Ovary (tissue), 9 donors: ENCODE data around the gene TTC23. TPM values are rescaled to one million over a fixed set of nuclear protein-coding genes. Genes with fewer than 3 reads are reported as not detected.

Experiments used
- DNase-seq, 5 donors: peaks; one replicate each; pipeline ENCODE4 v3.0.0-alpha.2; 2019 to 2020
- H3K27ac ChIP-seq, 2 donors: fragments of 200-600 bp; one replicate each; pipeline versions ENCODE4 v1.5.1 to v1.8.0; 2019 to 2022
- H3K27me3 ChIP-seq: fragments of 200-600 bp; one replicate; pipeline ENCODE4 v1.8.0; 2022
- H3K36me3 ChIP-seq: fragments of 200-600 bp; sonication (generic); one replicate; pipeline ENCODE4 v1.5.1; 2019
- H3K4me1 ChIP-seq: one replicate; pipeline ENCODE4 v1.8.1; 2013; ENCODE audit warnings: mild to moderate bottlenecking, moderate library complexity; ENCODE audit not compliant: insufficient read depth
- H3K4me3 ChIP-seq: fragments of 200-600 bp; sonication (generic); one replicate; pipeline ENCODE4 v1.5.1; 2017
- H3K9me3 ChIP-seq, 2 donors: fragments of 200-600 bp in 1 of 2; sonication (generic) in 1 of 2; one replicate each; pipeline versions ENCODE4 v1.5.1 to v1.8.1; 2013 to 2019; ENCODE audit warnings: mild to moderate bottlenecking in 1 of 2, moderate library complexity in 1 of 2
- CTCF ChIP-seq, 3 donors: fragments of 450-650 bp in 2 of 3; fragments of 200-600 bp in 1 of 3; IDR thresholded peaks; one replicate each; pipeline versions ENCODE4 v1.5.1 to v1.8.0; 2016 to 2022; ENCODE audit warnings: antibody characterized with exemption in 3 of 3, mild to moderate bottlenecking in 1 of 3
- EP300 ChIP-seq: sonication (generic); formaldehyde crosslinking; IDR thresholded peaks from one replicate; pipeline ENCODE4 v1.6.1; 2017; ENCODE audit warnings: antibody characterized with exemption
- POLR2A ChIP-seq: fragments of 450-650 bp; IDR thresholded peaks from one replicate; pipeline ENCODE4 v1.6.1; 2017; ENCODE audit warnings: antibody characterized with exemption, mild to moderate bottlenecking, moderate library complexity
- WGBS, 3 donors: extraction: QIAGEN DNeasy Blood & Tissue Kit in 1 of 3; methylation state at CpG; one replicate each; pipeline versions ENCODE4 v1.1.5 to v1.1.7; 2013 to 2017; 5-methylcytosine and 5-hydroxymethylcytosine counted together
- intact Hi-C, 4 donors: fragments of 100-400 bp; cut with DNase I; formaldehyde crosslinking; loops; one replicate each; pipeline versions ENCODE4 v1.11.0 to v1.15.1; 2022 to 2023
- polyA plus RNA-seq, 2 donors: library from polyadenylated mRNA; stranded (reverse); fragments of 200-250 nt in 1 of 2; fragments of 350-450 nt in 1 of 2; fragmentation: Illumina TruSeq in 1 of 2; extraction: RNeasy Lipid Tissue Mini Kit (QIAGEN cat#74804) in 1 of 2; gene quantifications; one replicate each; pipeline ENCODE4 v1.2.3, GENCODE V29; 2013 to 2014
- total RNA-seq, 7 donors: library from RNA; depleted of rRNA in 2 of 7; stranded (reverse); fragments of >200 nt in 2 of 7; fragmentation: NEBNext Ultra II Directional in 3 of 7; extraction: Animal tissue kit (Norgen Biotek cat#: 25700) in 3 of 7; gene quantifications; one replicate each; pipeline versions ENCODE4 v1.1.0 to v1.2.4, GENCODE V29; 2016 to 2023
- donor health status: DM: no; HTN: no; CAD: no; lungs with moderate emphysema.
- donor health status: DM: no; HTN: no; CAD: no.
- donor health status: Bipolar disorder and iron deficiency.
- donor health status: DM: yes; HTN: yes; CAD: no.
- donor health status: DM: no; HTN: no; CAD: no.
- donor health status: DM: yes; HTN: yes; CAD: no.

The TTC23 gene
- total and polyA plus RNA-seq, 9 donors = 15.9 to 35.8 (median 25.8) TPM

GRCh38 chr15:99103279-99103678 is 146.1 kb downstream of the TTC23 start:
- Histone ChIP-seq H3K4me3 (no peak overlapping the region), H3K27me3 (no peaks in the 10 kb centered on the region), H3K27ac (no peak overlapping the region), H3K4me1 (peaks cover 3% of the 10 kb centered on the region), H3K9me3 (no peaks in the 10 kb centered on the region), H3K36me3 (no peaks in the 10 kb centered on the region)
- TF ChIP-seq CTCF (IDR thresholded peaks at IDR 0.05) (no peak), EP300 (no peak), POLR2A (no peak)
- no peak for DNase-seq
- WGBS, 3 donors = 78 to 85% (median 81%) methylated on average over 2 of the region's 2 CpGs
- intact Hi-C loops = loop anchor here in 1 of 4 donors (10.0 kb wide), 1 partner anchor 102 kb away; no protein-coding TSS in a partner anchor

- intact Hi-C loops = loop anchor here in 1 of 4 donors (10.0 kb wide), 1 partner anchor 102 kb away; no protein-coding TSS in a partner anchor
- H3K4me1 ChIP-seq = peaks cover 3% of the 10 kb centered on the region
- H3K36me3 ChIP-seq = no peaks in the 10 kb centered on the region
- TF ChIP-seq POLR2A (no peak), CTCF (IDR thresholded peaks at IDR 0.05) (no peak), EP300 (no peak)
- H3K4me3 ChIP-seq = no peak overlapping the region
- no peaks in the 10 kb centered on the region for H3K9me3 ChIP-seq
- DNase-seq = no peak
- 52 to 62% (median 60%) methylated on average over 13 of the region's 13 CpGs for WGBS, 3 donors
- no peak overlapping the region for H3K27ac ChIP-seq
- H3K27me3 ChIP-seq = no peaks in the 10 kb centered on the region
These were observed 146.8 kb downstream of the TTC23 start for GRCh38 chr15:99102332-99103235.

GRCh38 chr15:99101501-99101900 is 147.9 kb downstream of the TTC23 start:
- no peak overlapping the region for H3K27ac ChIP-seq
- WGBS, 3 donors = 70 to 85% (median 85%) methylated on average over 7 of the region's 7 CpGs
- no peak for TF ChIP-seq CTCF (IDR thresholded peaks at IDR 0.05)
- no peak for TF ChIP-seq EP300
- no peak for TF ChIP-seq POLR2A
- no peaks in the 10 kb centered on the region for H3K27me3 ChIP-seq
- no peaks in the 10 kb centered on the region for H3K9me3 ChIP-seq
- intact Hi-C loops = loop anchor here in 1 of 4 donors (10.0 kb wide), 1 partner anchor 103 kb away; no protein-coding TSS in a partner anchor
- no peaks in the 10 kb centered on the region for H3K36me3 ChIP-seq
- H3K4me3 ChIP-seq = no peak overlapping the region
- no peak for DNase-seq
- peaks cover 3% of the 10 kb centered on the region for H3K4me1 ChIP-seq

GRCh38 chr15:99100245-99101173 is 148.9 kb downstream of the TTC23 start:
- H3K9me3 ChIP-seq = no peaks in the 10 kb centered on the region
- no peak overlapping the region for H3K27ac ChIP-seq
- DNase-seq = peak; percentile 76 to 90 (median 85)
- no peaks in the 10 kb centered on the region for H3K4me1 ChIP-seq
- no peak for TF ChIP-seq EP300
- TF ChIP-seq CTCF (IDR thresholded peaks at IDR 0.05) = peak; percentile 55 to 73 (median 73)
- H3K4me3 ChIP-seq = peak overlapping the region; percentile 31
- intact Hi-C loops = loop anchor here in 1 of 4 donors (10.0 kb wide), 1 partner anchor 104 kb away; no protein-coding TSS in a partner anchor
- H3K36me3 ChIP-seq = no peaks in the 10 kb centered on the region
- 1 to 2% (median 1%) methylated on average over 48 to 50 of the region's 50 CpGs for WGBS, 3 donors
- H3K27me3 ChIP-seq = no peaks in the 10 kb centered on the region
